ENCODE results near the gene NOX5. TPM values are rescaled to one million over a fixed set of nuclear protein-coding genes. Genes with fewer than 3 reads are reported as not detected.
A peak's percentile ranks its signal among the peaks of the same experiment; 100 is the strongest.

Gene NOX5
- total and polyA plus RNA-seq, 2 of the 4 experiments (the other 2 are of a cell fraction), result 0.07 TPM; not detected in 1

DNA sequence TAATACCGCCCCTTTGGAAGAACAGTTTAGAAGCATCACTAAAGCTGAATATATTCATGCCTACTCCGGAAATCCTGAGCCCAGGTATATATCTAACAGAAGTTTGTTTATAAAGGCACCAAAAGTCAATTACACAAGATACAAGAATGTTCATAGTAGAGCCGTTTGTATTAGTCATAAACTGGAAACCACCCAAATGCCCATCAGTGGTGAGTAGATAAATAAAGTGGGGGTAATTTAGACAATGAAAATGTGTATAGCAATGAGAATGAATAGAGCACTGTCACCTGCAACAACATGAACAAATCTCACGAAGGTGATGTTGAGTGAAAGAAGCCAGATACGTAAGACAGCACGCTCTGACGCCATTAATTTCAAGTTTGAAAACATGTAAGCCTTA, 77.7 kb downstream of the NOX5 start:
- no peak overlapping the region for H3K4ac ChIP-seq (ENCODE audit: low read depth, low read length)
- in situ Hi-C loops (cut with MboI; ENCODE audit: low sequenced_read_pairs) (no loop called here), dilution Hi-C loops (cut with HindIII; ENCODE audit: low sequenced_read_pairs, unreplicated experiment) (no loop called here), intact Hi-C loops (cut with micrococcal nuclease) (no loop called here)
- H4K5ac ChIP-seq (ENCODE audit: low read depth, low read length), result no peak overlapping the region
- H4K91ac ChIP-seq (ENCODE audit: insufficient read depth, low read depth, low read length), result no peak overlapping the region
- H3K23ac ChIP-seq (ENCODE audit: low read depth, low read length), result 0 out of 2 replicates have a peak overlapping the region, but pooled peaks have one; percentile 27
- H3K4me1 ChIP-seq (ENCODE audit: control insufficient read depth, insufficient read depth, low read length), result peaks cover 1% of the 10 kb centered on the region; the same call in 1 of the 2 replicates
- H3K36me3 ChIP-seq (ENCODE audit: control insufficient read depth, insufficient read depth, low read length), result no peaks in the 10 kb centered on the region
- ATAC-seq (ENCODE audit: low read depth) (peak; percentile 49), DNase-seq (peak; percentile 64)
- H3K56ac ChIP-seq (ENCODE audit: extremely low read depth, insufficient read depth, low read length), result no peak overlapping the region
- H3K27ac ChIP-seq (ENCODE audit: insufficient read depth, low read length), result no peak overlapping the region
- ChIA-PET POLR2A (ENCODE audit: unreplicated experiment) (no interaction called here), CTCF (no interaction called here)
- H3K9me3 ChIP-seq (ENCODE audit: control insufficient read depth, insufficient read depth, low read length), result no peaks in the 10 kb centered on the region
- no peak overlapping the region for H2AK9ac ChIP-seq (replicated peaks; ENCODE audit: low read depth, low read length, poor library complexity)
- 0 out of 2 replicates have a peak, but pooled peaks have one; percentile 1 for TF ChIP-seq CEBPB (IDR thresholded peaks at IDR 0.05; ENCODE audit: low read depth, low read length)
- no peak for TF ChIP-seq CHD1 (IDR thresholded peaks at IDR 0.05; ENCODE audit: low read depth, low read length)
- TF ChIP-seq BHLHE40 (IDR thresholded peaks at IDR 0.05; ENCODE audit: low read depth, low read length), result no peak
- no peak overlapping the region for H2BK20ac ChIP-seq (ENCODE audit: low read depth, low read length)
- no peak overlapping the region for H3K18ac ChIP-seq (ENCODE audit: low read depth, low read length)
- 91% methylated on average over 3 of the region's 7 CpGs; no CpG with 5 or more reads in 1 of the 2 experiments for WGBS, 2 experiments (ENCODE audit: extremely low coverage in 2 of 2, insufficient read length in 1 of 2)
- H4K8ac ChIP-seq (ENCODE audit: low read depth in 2 of 2, low read length in 2 of 2), result no peak overlapping the region
- no peaks in the 10 kb centered on the region for H4K20me1 ChIP-seq (ENCODE audit: insufficient read depth, low read length)
- H3K14ac ChIP-seq (replicated peaks; ENCODE audit: low read depth, low read length), result no peak overlapping the region
- no TSS peak for BruUV-seq (replicated peaks)
- no peak overlapping the region for H3K9ac ChIP-seq (ENCODE audit: low read depth, low read length)
- no peak overlapping the region for H2BK5ac ChIP-seq (ENCODE audit: low read depth, low read length, poor library complexity, severe bottlenecking)
- peaks cover 64% of the 10 kb centered on the region for H3K27me3 ChIP-seq (ENCODE audit: control insufficient read depth, insufficient read depth, low read length)
- no peaks in the 10 kb centered on the region for H3K79me1 ChIP-seq (ENCODE audit: low read depth in 1 of 2, low read length in 2 of 2)
- H2BK120ac ChIP-seq (ENCODE audit: low read depth, low read length), result no peak overlapping the region
- H2AK5ac ChIP-seq (ENCODE audit: low read depth, low read length), result no peak overlapping the region
- no peak overlapping the region for H2AFZ ChIP-seq (replicated peaks; ENCODE audit: low read length, poor library complexity)
- no peak overlapping the region for H3K4me2 ChIP-seq (ENCODE audit: low read depth, low read length)
- no peaks in the 10 kb centered on the region; the same call in 1 of the 2 replicates for H3K9me1 ChIP-seq (ENCODE audit: insufficient read depth, low read length)
- H3K4me3 ChIP-seq (ENCODE audit: insufficient read depth, low read depth, low read length), result no peak overlapping the region
- no peak overlapping the region for H2BK15ac ChIP-seq (ENCODE audit: low read depth, low read length)
